ENCODE results near the gene TAF10. TPM values are rescaled to one million over a fixed set of nuclear protein-coding genes. Genes with fewer than 3 reads are reported as not detected.

Gene TAF10
- total and polyA plus RNA-seq, 2 of the 13 experiments (the other 11 are each of a cell fraction or from before 2014, with no cell fraction given): 71.3 to 134 TPM

DNA sequence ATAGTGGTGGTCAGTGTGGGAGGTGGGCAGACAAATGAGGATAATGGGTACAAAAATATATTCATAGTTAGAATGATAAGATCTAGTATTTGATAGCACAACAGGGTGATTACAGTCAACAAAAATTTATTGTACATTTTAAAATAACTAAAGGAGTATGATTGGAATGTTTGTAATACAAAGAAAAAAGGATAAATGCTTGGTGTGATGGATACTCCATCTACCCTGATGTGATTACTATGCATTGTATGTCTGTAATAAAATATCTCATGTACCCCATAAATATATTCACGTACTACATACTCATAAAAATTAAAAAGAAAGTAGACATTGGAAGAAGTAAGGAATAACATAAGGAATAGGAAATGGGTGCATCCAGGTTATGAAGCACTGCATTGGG, 24.0 kb downstream of the TAF10 start (continued):
- no peak for TF ChIP-seq ZNF343 (CRISPR knock-in tag; IDR thresholded peaks at IDR 0.05)
- TF ChIP-seq ZNF468 (CRISPR knock-in tag; IDR thresholded peaks at IDR 0.05): no peak

- H3K27me3 ChIP-seq (ENCODE audit: control insufficient read depth in 1 of 2, insufficient read depth in 2 of 2, low read length in 2 of 2): no peaks in the 10 kb centered on the region
- TF ChIP-seq ZNF235 (CRISPR knock-in tag; IDR thresholded peaks at IDR 0.05; ENCODE audit: borderline replicate concordance): no peak
- TF ChIP-seq JUND (CRISPR knock-in tag; IDR thresholded peaks at IDR 0.05): no peak
- no peak for TF ChIP-seq MBNL3 (CRISPR knock-in tag; conservative IDR thresholded peaks at IDR 0.05)
- TF ChIP-seq ZNF576 (CRISPR knock-in tag; IDR thresholded peaks at IDR 0.05): no peak
- TF ChIP-seq ZNF143 (CRISPR knock-in tag; IDR thresholded peaks at IDR 0.05): no peak
- TF ChIP-seq SP2 (CRISPR knock-in tag; IDR thresholded peaks at IDR 0.05): no peak
- no peak for TF ChIP-seq NRL (CRISPR knock-in tag; IDR thresholded peaks at IDR 0.05; ENCODE audit: borderline replicate concordance)
- no peak for TF ChIP-seq RBM39 (IDR thresholded peaks at IDR 0.05; ENCODE audit: low read depth, low read length, poor library complexity, severe bottlenecking)
- TF ChIP-seq NPAS2 (CRISPR knock-in tag; IDR thresholded peaks at IDR 0.05; ENCODE audit: borderline replicate concordance): no peak
- H3K4me3 ChIP-seq (replicated peaks in 1 of 3; ENCODE audit: insufficient read depth in 1 of 3, low read depth in 2 of 3, low read length in 3 of 3): no peak overlapping the region
- H3K27ac ChIP-seq (ENCODE audit: extremely low read length, insufficient read depth, low read length): no peak overlapping the region
- in situ Hi-C loops (cut with HindIII; ENCODE audit: extremely low pct_ligation_motif_present, low pct_unique_long_range_greater_than_20kb): no loop called here
- BruUV-seq (replicated peaks): no TSS peak
- DNase-seq (ENCODE audit: low spot score): no peak
- 96% methylated on average over 9 of the region's 11 CpGs for WGBS (ENCODE audit: low lambda C conversion rate)
- no peak for ATAC-seq
- no peaks in the 10 kb centered on the region for H3K4me1 ChIP-seq (ENCODE audit: insufficient read depth, low read length)
- H3K36me3 ChIP-seq (replicated peaks in 1 of 2; ENCODE audit: control insufficient read depth in 1 of 2, insufficient read depth in 2 of 2, low read length in 2 of 2): peaks cover 0 to 5% of the 10 kb centered on the region in 2 experiments; a peak in 1 of 5 replicates
- no peak overlapping the region for H3K9ac ChIP-seq (ENCODE audit: insufficient read depth, low read depth, low read length)
- intact Hi-C loops (cut with micrococcal nuclease; ENCODE audit: unreplicated experiment): no loop called here
- no peak overlapping the region for H2AFZ ChIP-seq (ENCODE audit: low read length)
- no peaks in the 10 kb centered on the region for H3K79me2 ChIP-seq (ENCODE audit: insufficient read depth, low read length)
- ChIA-PET POLR2A (no interaction called here), CTCF (ENCODE audit: low intra/inter-chr PET ratio, low total read pairs) (no interaction called here)
- H3K9me3 ChIP-seq (ENCODE audit: low read length): peaks cover 17% of the 10 kb centered on the region
- no peak for FAIRE-seq
- no peaks in the 10 kb centered on the region for H4K20me1 ChIP-seq (ENCODE audit: insufficient read depth, low read length)
- no peak overlapping the region for H3K4me2 ChIP-seq (ENCODE audit: low read depth, low read length)
Measured at GRCh38 chr11:6587360-6587953, 24.6 kb downstream of the TAF10 start.

All from HepG2 (cell line).